HG02973 (cell line): ENCODE data around the gene LAMC3.

Source experiments
- ATAC-seq: cut with Tn5 transposase; IDR thresholded peaks from one replicate; pipeline ENCODE4 v1.9.1; 2021; ENCODE audit warnings: moderate library complexity; ENCODE audit not compliant: unreplicated experiment

Gene LAMC3

DNA sequence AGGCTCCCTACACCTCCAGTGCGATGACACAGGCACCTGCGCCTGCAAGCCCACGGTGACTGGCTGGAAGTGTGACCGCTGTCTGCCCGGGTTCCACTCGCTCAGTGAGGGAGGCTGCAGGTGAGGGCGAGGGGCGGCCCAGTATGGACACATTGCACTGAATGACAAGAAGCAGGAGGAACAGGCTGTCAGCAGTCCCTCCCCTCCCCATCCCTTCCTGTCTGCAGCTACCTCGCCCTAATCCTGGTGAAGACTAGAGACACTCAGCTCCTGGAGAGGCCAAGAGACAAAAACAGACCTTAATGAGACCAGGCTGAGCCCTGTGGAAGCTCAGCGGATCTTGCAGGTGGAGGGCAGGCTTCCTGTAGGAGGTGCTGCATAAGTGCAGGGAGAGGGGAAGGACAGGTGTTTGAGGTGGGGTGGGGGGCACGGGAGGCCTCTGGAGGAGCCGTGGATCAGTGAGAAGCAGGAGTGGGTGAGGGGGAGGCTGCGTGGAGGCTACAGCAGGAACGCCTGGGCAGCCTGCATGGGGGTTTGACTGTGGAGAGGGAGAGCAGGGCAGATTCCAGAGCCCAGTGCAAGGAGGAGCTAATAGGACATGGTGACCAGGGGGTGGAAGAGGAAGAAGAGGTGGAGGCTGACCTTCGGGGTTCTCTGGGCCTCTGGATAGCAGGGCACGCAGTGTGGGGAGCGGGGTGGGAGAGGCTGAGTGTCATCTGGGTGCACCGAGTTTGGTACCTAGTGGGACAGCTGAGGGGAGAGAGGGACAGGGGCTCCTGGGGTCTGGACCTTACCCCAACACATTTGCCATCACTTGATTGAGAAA is 30.4 kb downstream of the LAMC3 start:
- ATAC-seq = no peak

DNA sequence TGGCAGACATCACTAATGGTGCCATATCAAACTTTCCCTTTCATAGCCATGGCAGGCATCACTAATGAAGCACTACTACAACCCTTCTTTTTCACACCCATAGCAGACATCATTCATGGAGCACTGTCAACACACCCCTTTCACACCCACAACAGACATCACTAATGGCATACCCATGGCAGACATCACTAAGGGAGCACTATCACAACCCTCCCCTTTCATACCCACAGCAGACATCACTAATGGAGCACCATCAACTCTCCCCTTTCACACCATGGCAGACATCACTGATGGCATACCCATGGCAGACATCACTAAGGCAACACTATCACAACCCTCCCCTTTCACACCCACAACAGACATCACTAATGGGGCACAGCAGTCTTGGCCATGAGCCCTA is 33.7 kb downstream of the LAMC3 start:
- no peak for ATAC-seq

DNA sequence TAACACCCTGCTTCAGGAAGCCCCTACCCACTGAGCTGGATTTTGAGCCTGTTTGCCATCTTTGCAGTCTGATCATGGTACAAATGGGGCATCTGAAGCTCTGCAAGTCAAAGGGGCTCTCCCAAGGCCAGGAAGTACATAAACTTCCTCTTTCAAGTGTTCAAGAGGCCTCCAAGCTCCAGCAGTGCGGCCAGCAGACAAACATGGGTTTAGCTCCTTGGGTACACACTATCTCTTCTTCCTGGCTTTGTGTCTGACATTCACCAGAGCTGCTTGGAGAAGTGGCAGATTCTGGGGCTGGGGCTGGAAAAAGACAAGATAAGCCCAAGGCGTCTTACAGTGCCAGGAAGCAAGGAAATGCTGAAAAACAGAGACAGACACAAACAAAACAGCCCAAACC is 34.1 kb downstream of the LAMC3 start:
- ATAC-seq = no peak

- no peak for ATAC-seq
These were observed 34.7 kb downstream of the LAMC3 start for GRCh38 chr9:131043646-131044045.

DNA sequence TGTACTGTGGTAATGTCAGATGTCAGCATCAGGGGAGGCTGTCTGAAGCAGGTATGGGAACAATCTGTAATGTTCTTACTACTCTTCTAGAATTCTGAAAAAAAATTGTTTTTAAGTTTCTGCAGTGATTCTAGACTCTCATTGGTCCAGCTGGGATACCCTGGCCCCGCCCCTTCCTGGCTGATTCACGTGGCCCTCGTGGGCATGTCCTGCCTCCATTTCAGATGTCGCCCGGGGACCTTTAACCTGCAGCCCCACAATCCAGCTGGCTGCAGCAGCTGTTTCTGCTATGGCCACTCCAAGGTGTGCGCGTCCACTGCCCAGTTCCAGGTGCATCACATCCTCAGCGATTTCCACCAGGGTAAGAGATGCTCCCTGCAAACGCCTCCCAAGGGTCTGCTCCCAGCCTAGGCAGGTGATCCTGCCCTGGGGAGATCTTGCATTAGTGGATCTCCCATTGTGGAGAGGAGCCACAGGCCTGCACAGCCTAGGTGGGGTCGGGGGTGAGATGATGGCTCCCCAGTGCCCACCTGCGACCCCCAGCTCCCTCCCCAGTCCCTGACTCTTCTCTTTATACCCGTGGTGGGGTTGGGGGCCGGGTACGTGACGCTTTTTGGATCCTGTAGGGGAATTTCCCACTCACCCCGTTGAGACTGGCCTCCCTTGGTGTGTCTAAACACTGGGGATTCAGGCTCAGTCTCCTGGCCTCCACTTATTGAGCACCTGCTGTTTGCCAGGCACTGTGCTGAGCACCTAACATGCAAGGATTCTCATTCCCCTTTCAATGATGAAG is 36.5 kb downstream of the LAMC3 start:
- no peak for ATAC-seq

GRCh38 chr9:131046093-131046380 is 37.1 kb downstream of the LAMC3 start:
- ATAC-seq = no peak

DNA sequence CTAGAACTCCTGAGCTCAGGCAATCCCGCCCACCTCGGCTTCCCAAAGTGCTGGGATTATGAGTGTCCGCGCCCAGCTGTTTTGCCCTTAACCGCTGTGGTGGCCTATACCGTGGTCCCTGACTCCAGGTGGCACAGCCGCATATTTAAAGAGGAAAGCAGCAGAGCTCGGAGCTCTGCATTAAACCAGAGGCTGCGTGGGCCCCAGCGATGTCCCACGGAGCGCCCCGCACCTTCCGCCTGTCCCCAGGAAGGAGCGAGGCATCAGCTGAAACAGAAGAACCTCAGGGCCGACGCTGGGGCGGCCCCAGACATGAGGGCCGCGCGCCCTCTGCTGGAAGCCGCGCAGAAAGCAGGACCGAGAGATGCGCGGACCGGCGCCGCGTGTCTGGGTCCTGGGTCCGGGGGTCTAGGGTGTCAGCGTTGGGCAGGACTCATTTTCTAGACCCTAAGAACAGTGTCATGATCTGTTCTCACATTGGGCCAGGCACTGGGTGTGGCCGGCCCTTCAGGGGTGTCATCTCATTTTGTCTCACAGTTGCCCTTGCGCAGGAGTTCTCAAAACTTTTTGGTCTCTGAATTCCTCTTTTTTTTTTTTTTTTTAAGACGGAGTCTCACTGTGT is 37.7 kb downstream of the LAMC3 start:
- ATAC-seq = no peak

GRCh38 chr9:131048332-131048731 is 39.4 kb downstream of the LAMC3 start:
- ATAC-seq = no peak

- no peak for ATAC-seq
These were observed 39.8 kb downstream of the LAMC3 start for GRCh38 chr9:131048820-131049219.

DNA sequence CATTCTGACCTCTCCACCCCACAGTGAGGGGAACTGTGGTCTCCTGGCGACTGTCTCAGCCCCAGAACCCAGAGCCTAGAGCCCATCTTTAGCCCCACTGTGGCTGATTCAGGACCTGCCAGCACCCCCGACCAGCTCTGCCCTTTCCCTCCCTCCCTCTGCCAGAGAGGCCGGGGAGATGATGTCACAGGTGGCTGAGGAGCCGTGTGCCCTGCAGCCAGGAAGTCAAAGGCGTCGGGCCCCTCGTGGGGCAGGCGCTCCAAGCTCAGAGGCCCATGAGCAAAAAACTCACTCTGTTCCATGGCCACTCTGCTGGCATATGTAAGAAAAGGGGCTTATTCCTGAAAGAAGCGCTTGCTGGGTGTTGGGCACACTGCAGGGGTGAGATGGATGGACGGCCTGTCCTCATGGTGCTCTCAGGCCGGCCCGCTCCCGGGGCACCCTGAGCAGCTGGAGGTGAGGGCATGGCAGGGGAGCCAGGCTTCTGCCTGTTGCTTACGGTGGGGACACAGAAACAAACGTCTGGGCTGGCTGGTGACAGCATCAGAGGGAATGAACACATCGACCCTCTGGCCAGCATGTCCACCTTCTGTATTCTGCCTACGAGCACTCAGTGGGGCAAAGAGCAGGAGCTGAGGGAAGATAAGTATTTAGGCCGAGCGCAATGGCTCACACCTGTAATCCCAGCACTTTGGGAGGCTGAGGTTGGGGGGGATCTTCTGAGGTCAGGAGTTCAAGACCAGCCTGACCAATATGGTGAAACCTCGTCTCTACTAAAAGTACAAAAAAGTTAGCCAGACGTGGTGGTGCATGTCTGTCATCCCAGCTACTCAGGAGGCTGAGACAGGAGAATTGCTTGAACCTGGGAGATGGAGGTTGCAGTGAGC is 41.1 kb downstream of the LAMC3 start:
- ATAC-seq = no peak

DNA sequence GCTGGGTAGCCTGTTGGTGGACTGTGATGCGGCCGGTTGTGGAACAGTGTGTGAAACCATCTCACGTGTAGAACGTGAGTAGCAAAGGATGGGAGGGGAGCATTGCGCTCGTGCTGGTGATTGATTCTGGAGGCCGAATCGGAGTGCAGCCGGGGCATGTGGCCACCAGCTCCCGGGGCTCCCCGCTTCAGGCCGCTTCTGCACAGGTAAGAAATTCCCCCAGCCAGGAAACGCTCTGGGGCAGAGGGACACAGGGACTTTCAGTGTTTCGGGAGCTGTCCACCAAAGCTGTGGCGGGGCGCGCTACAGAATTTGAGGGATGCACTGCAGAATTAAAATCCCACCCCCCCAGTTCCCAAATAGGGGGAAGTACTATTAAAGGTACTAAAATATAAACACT is 41.9 kb downstream of the LAMC3 start:
- no peak for ATAC-seq

- ATAC-seq = no peak
These were observed 42.9 kb downstream of the LAMC3 start for GRCh38 chr9:131051592-131052517.

DNA sequence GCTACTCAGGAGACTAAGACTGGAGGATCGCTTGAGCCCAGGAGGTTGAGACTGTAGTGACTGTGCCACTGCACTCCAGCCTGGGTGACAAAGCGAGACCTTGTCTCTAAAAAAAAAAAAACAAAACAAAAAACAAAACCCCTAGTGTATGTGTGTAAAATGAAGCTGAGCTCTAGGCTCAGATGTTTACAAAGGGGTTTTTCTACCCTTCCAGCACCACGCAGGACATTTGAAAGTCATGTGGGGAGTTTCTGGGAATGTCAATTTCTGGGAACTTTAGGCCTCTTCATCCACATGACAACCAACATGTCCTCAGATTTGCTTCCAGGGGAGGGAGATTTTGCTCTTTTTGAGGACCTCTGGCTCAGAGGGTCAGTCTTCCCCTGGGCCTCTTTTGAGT is 44.9 kb downstream of the LAMC3 start:
- no peak for ATAC-seq

GRCh38 chr9:131056781-131057506 is 48.0 kb downstream of the LAMC3 start:
- no peak for ATAC-seq

DNA sequence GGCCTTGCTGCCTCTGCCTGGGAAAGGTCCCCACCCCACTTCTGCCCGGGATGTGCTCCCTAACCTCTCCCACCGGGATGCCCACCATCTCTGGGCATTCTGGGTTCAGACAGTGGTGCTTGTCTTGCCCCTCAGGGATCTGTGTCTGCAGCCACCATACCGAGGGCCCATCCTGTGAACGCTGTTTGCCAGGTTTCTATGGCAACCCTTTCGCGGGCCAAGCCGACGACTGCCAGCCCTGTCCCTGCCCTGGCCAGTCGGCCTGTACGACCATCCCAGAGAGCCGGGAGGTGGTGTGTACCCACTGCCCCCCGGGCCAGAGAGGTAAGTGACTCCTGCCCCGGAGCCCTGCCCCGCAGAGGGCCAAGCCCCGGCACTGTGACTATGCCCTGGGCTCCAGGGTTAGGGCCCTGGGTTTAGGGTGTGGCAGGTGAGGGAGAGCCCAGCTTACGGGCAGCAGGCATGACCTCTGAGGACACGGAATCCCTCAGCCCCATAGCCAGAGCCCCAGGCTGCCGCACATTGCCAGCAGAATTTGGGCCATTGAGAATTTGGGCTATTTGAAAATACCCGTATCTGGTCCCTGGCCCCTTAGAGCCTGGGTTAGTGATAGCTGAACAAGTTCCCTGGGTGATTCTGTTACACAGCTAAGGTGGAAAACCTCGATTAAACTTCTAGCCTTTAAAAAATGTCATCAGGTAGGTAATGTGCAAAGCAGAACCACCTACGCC is 52.1 kb downstream of the LAMC3 start:
- no peak for ATAC-seq

DNA sequence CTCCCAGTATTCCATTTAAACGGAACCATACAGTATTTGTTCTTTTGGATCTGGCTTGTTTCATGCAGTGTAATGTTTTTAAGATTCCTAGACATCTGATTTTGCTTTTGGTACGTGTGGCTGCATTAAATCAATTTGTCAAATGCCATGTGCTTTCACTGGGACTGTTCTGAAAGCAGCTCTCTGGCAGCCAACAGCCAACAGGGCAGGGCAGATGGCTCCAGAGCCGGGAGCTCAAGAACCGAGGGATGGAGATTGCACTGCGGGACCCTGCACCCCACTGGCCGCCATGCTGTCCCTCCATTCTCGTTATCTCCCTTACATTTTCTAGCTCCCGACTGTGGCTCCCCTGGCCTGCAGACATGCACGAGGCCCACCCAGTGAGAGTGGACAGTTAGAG is 54.0 kb downstream of the LAMC3 start:
- ATAC-seq = no peak

- ATAC-seq = no peak
These were observed 56.6 kb downstream of the LAMC3 start for GRCh38 chr9:131065599-131065998.

DNA sequence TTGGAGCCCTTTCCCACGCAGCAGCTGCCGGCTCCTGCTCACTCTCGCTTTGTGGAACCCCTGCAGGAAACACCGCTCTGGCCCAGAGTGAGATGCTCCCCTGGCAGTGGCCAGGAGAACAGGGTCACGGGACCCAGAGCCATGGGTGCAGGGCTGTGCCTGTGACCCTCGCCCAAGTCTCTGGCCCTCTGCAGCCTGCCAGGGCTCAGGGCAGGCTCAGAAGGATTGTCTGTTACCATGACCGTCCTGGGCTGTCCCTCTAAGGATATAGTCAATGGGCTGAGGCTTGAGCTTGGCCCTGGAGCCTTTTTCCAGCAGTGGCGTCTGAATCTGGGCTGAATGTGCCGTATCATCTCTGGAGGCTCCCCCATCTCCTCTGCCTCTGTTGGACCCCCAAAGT is 58.7 kb downstream of the LAMC3 start:
- no peak for ATAC-seq
